Tibial nerve (tissue), 4 donors: ENCODE results near the gene SIRPA.

Experiments used
- EP300 ChIP-seq, 2 donors: sonication (generic); formaldehyde crosslinking; IDR thresholded peaks; one replicate each; pipeline ENCODE4 v1.6.1; 2017; ENCODE audit warnings: antibody characterized with exemption in 2 of 2, mild to moderate bottlenecking in 1 of 2
- POLR2A ChIP-seq, 2 donors: fragments of 450-650 bp; IDR thresholded peaks; one replicate each; pipeline ENCODE4 v1.6.1; 2017; ENCODE audit warnings: antibody characterized with exemption in 2 of 2, mild to moderate bottlenecking in 2 of 2, moderate library complexity in 2 of 2
- TF ChIP-seq, protein P1 (sequence below), 5 experiments: fragments of 200-600 bp in 3 of 5; fragments of 450-650 bp in 2 of 5; sonication (generic) in 3 of 5; IDR thresholded peaks; one replicate each; pipeline ENCODE4 v1.5.1; 2016 to 2019; ENCODE audit warnings: antibody characterized with exemption in 5 of 5, mild to moderate bottlenecking in 3 of 5, moderate library complexity in 2 of 5

DNA sequence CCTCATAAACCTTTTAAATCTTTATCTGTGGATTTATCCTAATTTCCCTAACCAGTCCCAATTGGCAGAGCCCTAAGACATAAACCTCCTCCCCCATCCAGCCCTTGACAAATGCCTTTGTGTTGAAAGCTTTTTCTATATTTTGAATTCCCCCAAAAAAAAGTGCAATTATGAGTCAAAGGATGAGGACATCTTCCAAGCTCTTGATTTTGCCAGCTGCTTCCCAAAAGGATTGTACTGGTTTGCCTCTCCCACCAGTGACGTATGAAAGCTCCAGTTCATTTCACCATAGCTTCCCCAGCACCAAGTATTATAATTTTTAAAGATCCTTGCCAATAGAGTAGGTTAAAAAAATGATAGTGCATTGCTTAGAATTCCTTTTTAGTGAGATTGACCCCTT lies 38.9 kb downstream of the SIRPA start:
- TF ChIP-seq, protein P1, sequence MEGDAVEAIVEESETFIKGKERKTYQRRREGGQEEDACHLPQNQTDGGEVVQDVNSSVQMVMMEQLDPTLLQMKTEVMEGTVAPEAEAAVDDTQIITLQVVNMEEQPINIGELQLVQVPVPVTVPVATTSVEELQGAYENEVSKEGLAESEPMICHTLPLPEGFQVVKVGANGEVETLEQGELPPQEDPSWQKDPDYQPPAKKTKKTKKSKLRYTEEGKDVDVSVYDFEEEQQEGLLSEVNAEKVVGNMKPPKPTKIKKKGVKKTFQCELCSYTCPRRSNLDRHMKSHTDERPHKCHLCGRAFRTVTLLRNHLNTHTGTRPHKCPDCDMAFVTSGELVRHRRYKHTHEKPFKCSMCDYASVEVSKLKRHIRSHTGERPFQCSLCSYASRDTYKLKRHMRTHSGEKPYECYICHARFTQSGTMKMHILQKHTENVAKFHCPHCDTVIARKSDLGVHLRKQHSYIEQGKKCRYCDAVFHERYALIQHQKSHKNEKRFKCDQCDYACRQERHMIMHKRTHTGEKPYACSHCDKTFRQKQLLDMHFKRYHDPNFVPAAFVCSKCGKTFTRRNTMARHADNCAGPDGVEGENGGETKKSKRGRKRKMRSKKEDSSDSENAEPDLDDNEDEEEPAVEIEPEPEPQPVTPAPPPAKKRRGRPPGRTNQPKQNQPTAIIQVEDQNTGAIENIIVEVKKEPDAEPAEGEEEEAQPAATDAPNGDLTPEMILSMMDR (IDR thresholded peaks at IDR 0.05): no peak
- TF ChIP-seq POLR2A (IDR thresholded peaks at IDR 0.05): no peak
- TF ChIP-seq EP300 (IDR thresholded peaks at IDR 0.05): no peak
